Measurements from ENCODE around the gene PRKCB.

- no peak for TF ChIP-seq EZH2phosphoT487 (IDR thresholded peaks at IDR 0.05; ENCODE audit: borderline replicate concordance, low read length)
- no peak for TF ChIP-seq CTCF (IDR thresholded peaks at IDR 0.05; ENCODE audit: low read depth, low read length, poor library complexity, severe bottlenecking)
These were observed 175.5 kb downstream of the PRKCB start for GRCh38 chr16:24011237-24011636.
